GM12864 (cell line): ENCODE measurements around the gene KRT39.

ENCODE experiments used
- DNase-seq: peaks from one replicate; pipeline ENCODE4 v3.0.0-alpha.2; 2011; ENCODE audit warnings: low read depth
- H3K4me3 ChIP-seq: 2 replicates; pipeline ENCODE4 v1.5.1; 2011; ENCODE audit warnings: mild to moderate bottlenecking, low read depth, low read length, control low read depth
- CTCF ChIP-seq: IDR thresholded peaks from 2 replicates; pipeline ENCODE4 v1.5.1; 2011; ENCODE audit warnings: low read depth, mild to moderate bottlenecking, moderate library complexity, low read length, control low read depth, inconsistent platforms; ENCODE audit errors: missing control alignments

Gene KRT39

GRCh38 chr17:40949418-40949817, 17.3 kb downstream of the KRT39 start:
- DNase-seq: no peak
- no peak overlapping the region for H3K4me3 ChIP-seq
- no peak for TF ChIP-seq CTCF

- TF ChIP-seq CTCF: no peak
- DNase-seq: no peak
- H3K4me3 ChIP-seq: no peak overlapping the region
Observed at GRCh38 chr17:40947929-40948328, 18.8 kb downstream of the KRT39 start.

- no peak for TF ChIP-seq CTCF
- no peak overlapping the region for H3K4me3 ChIP-seq
- DNase-seq: no peak
Observed at GRCh38 chr17:40945414-40945813, 21.3 kb downstream of the KRT39 start.

GRCh38 chr17:40944531-40944930, 22.2 kb downstream of the KRT39 start:
- DNase-seq: no peak
- no peak overlapping the region for H3K4me3 ChIP-seq
- TF ChIP-seq CTCF: no peak

- no peak overlapping the region for H3K4me3 ChIP-seq
- TF ChIP-seq CTCF: no peak
- DNase-seq: no peak
Observed at GRCh38 chr17:40942553-40942952, 24.2 kb downstream of the KRT39 start.

GRCh38 chr17:40940266-40940665, 26.5 kb downstream of the KRT39 start:
- no peak for TF ChIP-seq CTCF
- H3K4me3 ChIP-seq: no peak overlapping the region
- DNase-seq: no peak

- H3K4me3 ChIP-seq: no peak overlapping the region
- no peak for TF ChIP-seq CTCF
- DNase-seq: no peak
Observed at GRCh38 chr17:40938981-40939380, 27.8 kb downstream of the KRT39 start.
